Esophagus squamous epithelium (tissue), 4 donors: ENCODE measurements around the gene MAP9.

Experiments
- POLR2A ChIP-seq, 4 donors: fragments of 450-650 bp; IDR thresholded peaks; one replicate each; pipeline ENCODE4 v1.6.1; 2017; ENCODE audit warnings: antibody characterized with exemption in 4 of 4, mild to moderate bottlenecking in 4 of 4, moderate library complexity in 3 of 4
- TF ChIP-seq, protein P1 (sequence below), 6 experiments: fragments of 450-650 bp in 4 of 6; fragments of 200-600 bp in 2 of 6; sonication (generic) in 2 of 6; IDR thresholded peaks; one replicate each; pipeline ENCODE4 v1.5.1; 2016 to 2019; ENCODE audit warnings: antibody characterized with exemption in 6 of 6, mild to moderate bottlenecking in 4 of 6, moderate library complexity in 4 of 6

DNA sequence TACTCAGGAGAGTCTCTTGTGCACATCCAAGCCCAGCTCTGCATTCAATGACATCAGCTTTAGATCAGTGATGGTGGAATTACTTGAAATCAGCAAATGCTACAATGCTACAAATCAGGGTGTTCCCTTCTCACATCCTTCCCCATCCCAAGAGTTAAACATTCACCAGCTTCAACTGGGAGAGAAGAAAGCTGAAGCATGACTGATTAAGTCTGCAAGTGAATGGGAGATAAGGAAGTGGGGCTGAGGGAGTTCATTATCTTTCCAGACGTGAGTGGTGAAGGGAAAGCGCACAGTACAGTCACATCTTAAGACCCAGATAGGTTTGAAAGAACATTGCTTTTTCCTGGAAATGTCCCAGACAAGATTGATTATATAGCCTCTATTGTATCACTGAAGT, 26.2 kb upstream of the MAP9 start:
- no peak for TF ChIP-seq POLR2A (IDR thresholded peaks at IDR 0.05)
- TF ChIP-seq, protein P1, sequence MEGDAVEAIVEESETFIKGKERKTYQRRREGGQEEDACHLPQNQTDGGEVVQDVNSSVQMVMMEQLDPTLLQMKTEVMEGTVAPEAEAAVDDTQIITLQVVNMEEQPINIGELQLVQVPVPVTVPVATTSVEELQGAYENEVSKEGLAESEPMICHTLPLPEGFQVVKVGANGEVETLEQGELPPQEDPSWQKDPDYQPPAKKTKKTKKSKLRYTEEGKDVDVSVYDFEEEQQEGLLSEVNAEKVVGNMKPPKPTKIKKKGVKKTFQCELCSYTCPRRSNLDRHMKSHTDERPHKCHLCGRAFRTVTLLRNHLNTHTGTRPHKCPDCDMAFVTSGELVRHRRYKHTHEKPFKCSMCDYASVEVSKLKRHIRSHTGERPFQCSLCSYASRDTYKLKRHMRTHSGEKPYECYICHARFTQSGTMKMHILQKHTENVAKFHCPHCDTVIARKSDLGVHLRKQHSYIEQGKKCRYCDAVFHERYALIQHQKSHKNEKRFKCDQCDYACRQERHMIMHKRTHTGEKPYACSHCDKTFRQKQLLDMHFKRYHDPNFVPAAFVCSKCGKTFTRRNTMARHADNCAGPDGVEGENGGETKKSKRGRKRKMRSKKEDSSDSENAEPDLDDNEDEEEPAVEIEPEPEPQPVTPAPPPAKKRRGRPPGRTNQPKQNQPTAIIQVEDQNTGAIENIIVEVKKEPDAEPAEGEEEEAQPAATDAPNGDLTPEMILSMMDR (IDR thresholded peaks at IDR 0.05): no peak
